HG03378 (cell line): ENCODE measurements around the gene ADD2.
"Not testable (repeated sequence)": the region's sequence is repeated elsewhere in the genome, so short reads cannot be mapped to it uniquely, and the experiment has no call there.

Source experiments
- ATAC-seq: cut with Tn5 transposase; IDR thresholded peaks from one replicate; pipeline ENCODE4 v1.9.1; 2021; ENCODE audit warnings: mild to moderate bottlenecking, moderate library complexity; ENCODE audit not compliant: unreplicated experiment

The ADD2 gene

DNA sequence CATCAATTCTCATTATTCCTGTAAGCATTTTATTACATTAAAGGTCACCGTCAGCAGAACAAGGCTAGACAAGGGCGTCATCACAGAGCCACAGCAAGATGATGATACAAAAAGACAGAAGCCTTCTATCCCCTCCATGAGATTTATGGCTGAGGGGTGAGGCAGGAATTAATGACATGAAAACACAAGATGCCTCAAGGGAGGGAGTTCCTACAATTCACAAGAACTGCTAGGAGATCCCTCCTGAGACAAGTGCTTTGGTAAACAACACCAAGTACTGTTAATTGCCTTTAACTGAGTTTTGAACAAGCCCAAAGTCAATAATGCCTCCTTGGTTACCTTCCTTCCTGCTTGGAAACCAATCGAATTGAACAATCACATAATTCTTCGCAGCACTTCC, 14.1 kb downstream of the ADD2 start:
- no peak for ATAC-seq

DNA sequence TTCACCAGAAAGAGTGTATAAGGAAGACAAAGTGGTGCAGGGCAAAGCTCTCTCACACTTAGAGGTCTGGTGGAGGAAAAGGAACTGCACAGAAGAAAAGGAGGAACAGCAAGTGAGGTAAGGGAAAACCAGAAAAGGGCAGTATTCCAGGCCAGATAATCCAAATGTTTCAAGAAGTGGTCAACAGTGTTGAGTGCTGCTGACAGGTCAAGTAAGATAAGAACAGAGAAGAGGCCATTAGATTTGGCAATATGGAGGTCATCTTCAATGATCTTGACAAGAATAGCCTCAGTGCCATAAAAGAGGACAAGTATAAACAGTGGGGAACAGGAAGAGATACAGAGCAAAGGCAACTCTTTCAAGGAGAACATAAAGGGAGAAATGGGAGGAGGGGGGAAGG, 15.0 kb downstream of the ADD2 start:
- no peak for ATAC-seq

DNA sequence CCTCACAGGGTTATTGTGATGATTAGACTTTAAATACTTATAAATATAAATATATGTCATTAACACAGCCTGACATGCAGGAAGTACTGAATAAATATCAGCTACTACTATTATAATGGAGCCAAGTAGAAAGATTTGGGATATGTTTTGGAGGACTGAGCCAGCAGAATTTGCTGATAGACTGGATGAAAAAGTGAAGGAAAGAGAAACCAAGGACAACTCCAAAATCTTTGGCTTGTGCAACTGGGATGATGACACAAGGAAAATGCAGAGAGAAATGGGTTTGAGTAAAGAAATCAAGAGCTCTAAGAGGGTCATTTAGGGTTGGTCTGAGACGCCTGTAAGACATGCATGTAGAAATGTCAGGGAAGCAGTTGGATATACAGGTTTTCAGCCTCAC, 15.6 kb downstream of the ADD2 start:
- no peak for ATAC-seq

DNA sequence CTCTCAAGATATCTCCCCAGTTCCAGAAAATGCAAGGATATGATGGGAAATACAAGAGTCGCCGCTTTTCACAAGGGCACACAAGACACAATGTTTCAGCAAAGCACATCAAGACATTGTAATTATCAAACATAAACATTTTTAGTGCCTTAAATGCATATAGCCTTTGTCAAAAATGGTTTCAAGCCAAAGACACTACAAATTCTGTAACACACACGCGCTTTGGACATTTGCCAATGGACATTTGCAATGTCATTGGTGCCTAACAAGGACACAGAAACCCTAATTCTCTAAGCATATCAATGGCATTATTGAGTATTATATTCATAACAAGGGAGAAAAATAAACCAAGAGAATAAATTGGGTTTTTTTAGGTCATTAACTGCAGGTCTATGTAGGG, 16.1 kb downstream of the ADD2 start:
- ATAC-seq: no peak

DNA sequence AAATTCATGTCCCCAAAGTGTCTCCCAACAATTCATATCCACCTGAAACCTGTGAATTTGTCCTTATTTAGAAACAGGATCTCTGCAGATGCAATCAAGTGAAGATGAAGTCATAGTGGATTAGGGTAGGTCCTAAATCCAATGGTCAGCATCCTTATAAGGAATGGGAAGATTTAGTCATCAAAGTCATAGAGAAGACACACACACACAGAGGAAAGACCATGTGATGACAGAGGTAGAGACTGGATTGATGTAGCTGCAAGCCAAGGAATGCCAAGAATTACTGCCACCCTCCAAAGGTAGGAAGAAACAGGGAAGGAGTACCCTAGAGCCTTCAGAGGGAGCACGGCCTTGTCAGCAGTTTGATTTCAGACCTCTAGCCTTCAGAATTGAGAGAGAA, 17.7 kb downstream of the ADD2 start:
- ATAC-seq: no peak

DNA sequence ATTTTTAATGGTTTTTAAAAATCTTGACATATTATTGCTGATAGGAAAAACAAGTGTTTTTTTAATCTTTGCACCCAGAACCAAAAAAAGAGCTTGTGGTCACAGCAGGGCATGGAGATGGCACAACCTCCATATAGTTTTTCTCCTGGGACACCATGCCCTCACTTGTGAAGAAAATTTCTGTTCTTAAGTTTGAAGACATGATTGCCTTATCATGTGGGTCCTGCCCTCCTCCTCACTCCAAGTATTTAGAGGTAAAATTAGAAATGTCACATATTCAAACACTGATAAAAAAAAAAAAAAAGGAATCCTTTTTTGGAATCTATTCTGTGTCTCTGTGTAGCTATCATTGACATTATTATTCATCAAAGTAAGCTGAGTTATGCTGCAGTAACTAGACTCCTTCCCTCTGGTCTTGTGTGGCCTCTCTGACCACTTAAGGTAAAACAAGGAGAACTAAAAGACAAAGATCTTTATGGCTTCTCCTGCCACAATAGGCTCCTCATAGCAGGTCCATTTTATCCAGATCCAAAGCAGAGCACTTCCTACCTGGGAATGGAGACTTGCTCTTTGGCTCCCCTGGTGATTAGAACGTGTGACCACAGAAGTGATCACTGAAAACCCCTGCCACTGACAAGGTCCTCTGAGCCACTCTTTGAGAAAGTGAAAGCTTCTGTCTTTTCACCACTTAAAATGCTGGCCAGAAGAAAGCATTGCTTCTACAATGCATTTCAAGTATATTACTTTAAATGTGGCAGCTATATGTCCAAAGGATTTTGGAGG, 19.8 kb downstream of the ADD2 start:
- no peak for ATAC-seq

DNA sequence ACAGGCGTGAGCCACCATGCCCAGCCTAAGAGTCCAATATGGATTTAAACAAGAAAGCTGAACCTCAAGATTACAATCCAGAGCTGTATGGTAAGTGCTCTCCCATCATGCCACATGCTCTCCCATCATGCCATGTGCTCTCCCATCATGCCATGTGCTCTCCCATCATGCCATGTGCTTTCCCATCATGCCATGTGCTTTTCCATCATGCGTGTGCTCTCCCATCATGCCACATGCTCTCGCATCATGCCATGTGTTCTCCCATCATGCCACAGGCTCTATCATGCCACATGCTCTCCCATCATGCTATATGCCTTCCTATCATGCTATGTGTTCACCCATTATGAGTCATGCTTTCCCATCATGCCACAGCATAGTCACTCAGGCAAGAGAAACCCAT, 20.7 kb downstream of the ADD2 start:
- ATAC-seq: no peak

DNA sequence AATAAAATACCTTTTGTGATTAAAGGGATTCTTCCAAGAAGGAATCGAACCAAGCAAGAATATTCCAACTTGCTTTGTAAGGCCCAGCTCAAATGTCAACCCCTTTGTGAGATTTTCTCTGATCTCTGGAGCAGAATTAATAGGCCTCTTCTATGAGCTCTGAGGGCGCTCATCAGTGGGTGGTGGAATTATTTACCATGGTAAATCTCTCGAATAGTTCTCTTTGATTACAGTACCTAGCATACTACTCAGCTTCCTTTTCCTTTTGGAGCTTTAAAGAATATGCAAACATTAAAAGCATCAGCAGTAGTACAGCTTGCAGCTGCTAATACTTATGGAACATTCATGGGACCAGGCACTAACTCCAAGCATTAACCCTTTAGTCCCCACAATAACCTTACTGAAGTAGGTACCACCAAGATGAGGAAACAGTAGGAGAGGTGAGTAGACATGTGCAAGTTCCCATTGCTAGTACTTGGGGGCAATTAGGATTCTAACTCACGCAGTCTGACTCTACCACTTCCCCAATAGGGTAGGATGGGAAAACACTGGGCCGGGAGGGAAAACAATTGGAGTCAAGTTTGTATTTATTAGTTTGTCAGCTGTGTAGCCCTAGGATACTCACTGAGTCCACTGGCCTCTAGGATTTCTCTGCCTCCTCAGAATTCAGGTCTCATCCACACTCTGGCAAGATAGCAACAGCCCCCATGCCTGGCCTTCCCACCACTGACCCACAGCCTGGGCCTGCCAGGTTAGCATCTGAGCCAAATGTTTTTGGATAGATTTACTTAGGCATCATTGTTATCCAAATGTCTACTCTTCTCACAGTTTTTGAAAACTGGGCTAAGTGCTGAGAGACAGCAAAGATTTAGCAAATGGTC, 21.7 kb downstream of the ADD2 start:
- no peak for ATAC-seq

DNA sequence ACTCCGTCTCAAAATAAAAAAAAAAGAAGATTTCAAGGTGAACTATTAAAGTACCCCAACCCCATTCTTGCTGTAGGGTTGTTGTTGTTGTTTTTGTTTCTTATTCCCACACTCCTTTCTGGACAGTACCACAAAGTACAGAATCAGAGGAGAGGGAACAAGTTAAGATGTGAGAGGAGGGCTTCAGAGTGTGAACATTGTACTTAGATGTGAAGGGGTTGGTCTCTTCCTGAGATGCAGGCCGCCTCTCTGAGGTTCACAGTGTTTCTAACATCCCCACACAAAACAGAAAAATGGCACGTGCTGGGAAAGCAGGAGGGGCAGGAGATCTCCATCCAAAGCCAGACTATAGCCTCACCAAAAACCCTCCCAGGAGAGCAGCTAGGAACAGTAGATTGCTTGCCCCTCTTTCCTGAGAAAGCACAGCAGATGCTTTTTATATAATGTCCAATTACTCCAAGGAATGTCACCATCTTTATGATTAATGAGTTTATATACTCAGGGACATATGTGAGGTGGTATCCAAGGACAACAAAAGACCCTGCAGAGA, 22.6 kb downstream of the ADD2 start:
- no peak for ATAC-seq

DNA sequence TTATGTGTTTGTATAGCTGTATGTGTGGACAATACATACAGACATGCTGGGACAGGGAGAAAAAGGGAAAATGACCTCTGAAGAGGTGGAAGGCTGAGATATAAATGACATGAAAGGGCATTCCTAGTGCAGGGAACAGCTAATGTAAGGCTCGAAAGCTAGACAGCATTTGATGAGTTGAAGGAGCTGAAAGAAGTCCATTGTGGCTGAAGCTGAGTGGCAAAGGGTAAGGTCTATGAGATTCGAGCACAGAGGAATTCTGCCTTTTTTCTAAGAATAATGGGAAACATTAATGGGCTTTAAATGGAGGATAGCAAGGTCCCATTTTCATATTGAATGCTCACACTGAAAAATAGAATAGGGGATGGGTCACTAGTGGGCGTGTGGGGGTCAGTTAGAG, 23.6 kb downstream of the ADD2 start:
- no peak for ATAC-seq

DNA sequence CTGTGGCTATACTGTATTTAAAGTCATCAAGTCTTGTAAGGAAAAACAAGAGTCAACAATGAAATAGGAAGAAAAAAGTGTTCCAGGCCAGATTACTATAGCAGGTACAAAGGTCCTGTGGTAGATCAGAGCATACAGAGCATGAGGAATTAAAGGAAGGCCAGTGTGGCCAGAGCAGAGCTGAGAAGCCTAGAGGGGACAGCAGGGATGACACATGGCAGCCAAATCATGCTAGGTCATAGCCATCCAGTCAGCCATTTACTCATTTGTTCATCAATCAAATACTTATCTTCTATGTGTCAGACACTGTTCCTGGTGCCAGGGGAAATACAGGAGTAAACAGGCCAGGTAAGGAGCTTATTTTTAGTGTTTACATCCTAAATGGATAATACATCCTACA, 24.3 kb downstream of the ADD2 start:
- no peak for ATAC-seq

DNA sequence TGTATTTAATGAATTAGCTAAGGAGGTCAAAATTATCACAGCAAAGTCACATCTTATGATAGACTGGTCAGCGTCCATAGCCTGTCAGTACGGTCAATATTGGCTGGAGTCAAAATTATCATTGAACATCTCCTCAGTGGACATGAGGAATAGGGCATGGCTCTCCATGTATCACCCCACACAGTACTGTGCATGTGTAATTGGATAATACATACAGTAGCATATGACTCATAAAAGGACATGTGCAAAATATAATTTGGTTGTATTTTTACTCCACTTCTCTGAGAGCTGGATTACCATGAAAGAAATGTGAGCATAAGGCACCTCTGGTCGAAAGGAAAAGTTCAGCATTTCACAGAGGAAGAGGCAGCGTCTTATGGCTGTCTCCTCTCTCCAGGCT, 24.9 kb downstream of the ADD2 start:
- no peak for ATAC-seq

DNA sequence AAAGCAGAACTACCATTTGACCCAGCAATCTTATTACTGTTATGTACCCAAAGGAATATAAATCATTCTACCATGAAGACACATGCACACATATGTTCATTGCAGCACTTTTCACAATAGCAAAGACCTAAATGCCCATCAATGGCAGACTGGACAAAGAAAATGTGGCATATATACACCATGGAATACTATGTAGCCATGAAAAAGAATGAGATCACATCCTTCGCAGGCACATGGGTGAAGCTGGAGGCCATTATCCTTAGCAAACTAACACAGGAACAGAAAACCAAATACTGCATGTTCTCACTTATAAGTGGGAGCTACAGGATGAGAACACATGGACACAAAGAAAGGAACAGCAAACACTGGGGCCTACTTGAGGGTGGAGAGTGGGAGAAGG, 28.5 kb downstream of the ADD2 start:
- not testable (repeated sequence) for ATAC-seq

DNA sequence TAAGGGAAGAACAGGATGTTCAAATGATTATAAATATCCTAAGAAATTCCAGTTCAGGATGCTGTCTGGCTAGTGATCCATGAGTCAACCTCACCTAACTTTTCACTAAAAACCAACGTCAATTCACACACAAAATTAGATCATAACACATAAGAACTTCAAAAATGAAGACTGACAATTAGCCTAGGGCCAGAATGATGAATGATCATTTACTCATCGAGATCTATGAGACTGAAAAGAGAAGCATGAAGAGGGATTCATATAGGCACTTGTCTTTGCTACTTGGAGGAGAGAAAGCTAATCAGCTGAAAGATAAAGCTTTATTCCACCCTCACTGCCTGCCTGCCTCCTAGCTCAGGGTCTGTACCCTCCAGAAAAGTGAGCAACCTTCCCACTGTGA, 29.8 kb downstream of the ADD2 start:
- no peak for ATAC-seq

DNA sequence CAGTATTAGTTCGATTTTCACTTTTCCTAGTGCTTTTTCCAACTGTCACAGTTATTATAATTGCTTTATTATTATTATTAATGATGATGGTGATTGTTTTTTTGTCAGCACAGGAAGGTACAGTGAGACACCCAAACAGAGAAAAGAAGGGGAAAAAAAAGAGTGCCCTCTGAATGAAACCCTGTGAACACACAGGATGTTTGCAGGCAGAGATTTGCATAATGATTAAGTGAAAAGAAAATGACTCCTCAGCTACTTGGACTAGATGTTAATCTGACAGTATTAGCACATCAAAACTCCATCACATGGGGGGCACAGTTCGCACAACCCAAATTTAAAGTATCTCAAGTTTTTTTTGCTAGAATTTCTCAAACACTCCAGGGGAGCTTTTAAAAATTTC, 32.9 kb downstream of the ADD2 start:
- ATAC-seq: no peak

DNA sequence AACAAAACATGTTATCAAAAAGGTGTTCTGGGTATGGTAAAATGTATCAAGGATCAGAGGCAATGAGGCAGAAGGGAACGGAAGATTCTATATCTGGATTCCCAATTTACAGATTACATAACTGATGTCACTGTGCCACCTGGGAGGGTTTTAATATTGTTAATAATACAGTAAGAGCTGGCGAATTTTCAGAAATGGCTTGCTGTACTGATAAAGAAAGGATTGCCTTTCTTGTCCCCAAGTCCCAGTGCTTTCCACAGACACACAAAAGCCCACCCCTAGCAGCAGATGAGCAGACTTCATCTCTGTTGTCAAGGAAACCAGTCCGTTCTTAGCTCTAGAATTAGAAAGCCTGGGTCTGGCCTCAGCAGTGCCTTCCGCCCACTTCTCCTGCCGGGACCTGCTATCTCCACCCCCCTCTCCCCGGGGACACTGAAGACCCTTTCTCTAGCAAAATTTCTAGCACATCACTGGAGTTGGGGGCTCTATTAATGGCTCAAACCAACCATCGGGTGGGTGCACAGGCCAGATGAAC, 34.3 kb downstream of the ADD2 start:
- ATAC-seq: no peak

DNA sequence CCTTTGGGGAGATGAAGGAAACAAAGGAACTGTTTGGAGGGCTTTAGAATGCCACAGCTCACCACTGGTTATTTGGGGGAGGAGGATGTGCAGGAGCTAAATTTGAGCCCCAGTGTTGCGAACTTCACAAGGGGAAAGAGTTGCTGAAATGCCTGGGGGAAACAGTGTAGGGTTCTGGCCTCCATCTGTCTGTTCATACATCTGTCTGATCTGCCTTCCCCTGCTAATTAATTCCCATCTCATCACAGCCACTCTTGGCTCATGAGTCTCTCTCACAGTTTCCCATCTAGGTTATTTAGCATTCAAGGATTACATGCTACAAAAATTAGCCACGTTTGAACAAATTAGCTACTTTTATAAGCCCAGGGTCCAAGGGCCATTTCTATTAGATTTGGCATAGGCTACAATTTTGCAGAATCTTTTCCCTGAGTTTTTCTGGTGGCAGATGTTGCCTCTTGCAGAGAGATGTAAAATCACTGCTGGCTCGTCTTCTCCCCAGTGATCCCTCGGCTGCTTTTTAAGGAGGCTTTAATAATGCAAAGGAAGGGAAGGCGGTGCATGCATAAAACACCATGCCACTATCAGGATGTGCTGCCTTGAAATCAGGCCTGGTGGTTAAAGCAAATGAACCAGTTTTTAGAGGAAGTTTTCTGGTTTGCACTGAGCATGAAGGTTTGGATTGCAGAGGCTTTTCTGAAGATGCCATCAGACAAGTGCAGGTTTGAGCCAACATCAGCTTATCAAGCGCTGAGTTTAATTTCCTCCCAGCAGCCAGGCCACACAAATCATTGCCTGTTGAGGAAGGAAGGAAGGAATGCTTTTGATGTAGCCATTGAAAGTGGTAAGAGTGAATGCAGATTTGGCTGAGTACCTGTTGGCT, 35.0 kb downstream of the ADD2 start:
- no peak for ATAC-seq

DNA sequence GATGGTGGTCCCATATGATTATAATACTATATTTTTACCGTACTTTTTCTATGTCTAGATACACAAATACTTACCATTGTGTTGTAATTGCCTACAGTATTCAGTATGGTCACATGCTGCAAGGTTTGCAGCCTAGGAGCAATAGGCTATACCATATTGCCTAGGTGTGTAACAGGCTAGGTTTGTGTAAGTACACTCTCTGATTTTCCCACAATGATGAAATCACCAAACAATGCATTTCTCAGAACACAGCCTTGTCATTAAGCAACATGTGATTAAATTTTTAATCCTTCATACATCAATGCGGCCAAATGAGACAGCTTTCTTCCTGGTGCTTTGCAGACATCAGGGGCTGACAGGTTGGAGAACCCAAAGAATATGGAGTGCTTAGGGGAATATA, 37.3 kb downstream of the ADD2 start:
- ATAC-seq: no peak

DNA sequence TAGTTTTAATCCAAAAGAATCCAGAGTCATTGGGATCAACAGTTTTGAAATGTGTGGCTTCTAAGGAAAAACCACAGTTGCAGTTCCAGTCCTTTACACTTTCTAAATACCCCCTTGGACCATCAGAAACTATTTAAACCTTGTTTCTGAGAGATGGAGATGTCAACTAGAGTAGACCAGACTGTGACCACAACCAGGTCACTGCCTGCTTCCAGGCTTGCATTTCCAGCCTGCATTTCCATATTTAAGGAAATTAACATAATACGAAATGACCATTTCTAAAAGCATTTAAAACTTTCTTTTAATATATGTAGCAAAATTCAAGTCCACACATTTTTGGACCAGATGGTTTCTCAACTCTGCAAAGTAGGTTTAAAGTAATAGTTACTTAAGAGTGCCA, 38.4 kb downstream of the ADD2 start:
- no peak for ATAC-seq

DNA sequence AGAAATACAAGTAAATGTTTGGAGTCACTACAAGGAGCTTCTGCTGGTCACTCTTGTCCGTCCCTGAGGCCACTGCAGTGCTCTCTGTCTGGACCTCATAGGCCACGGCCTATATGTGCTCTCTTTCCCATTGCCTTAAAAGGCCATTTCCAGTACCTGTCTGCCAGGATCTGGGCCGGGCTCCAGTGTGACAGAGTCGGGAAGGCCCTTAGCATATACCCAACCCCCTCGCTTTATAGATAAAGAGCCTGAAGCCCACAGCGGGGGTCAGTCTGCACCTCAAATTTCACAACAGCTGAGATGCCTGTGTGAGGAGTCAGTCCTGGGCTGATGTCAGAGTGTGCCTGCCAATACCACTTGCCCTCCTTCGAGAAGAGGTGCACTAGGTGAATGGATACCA, 39.9 kb downstream of the ADD2 start:
- ATAC-seq: no peak
